Liver (tissue), 9 donors: ENCODE results near the gene CBX2. TPM values are rescaled to one million over a fixed set of nuclear protein-coding genes. Genes with fewer than 3 reads are reported as not detected.
A peak's percentile ranks its signal among the peaks of the same experiment; 100 is the strongest.

Experiments used
- DNase-seq: peaks from one replicate; pipeline ENCODE4 v3.0.0-alpha.2; 2017; ENCODE audit warnings: low spot score
- H3K27ac ChIP-seq, 2 donors: one replicate each; pipeline ENCODE4 v1.7.0; 2013; ENCODE audit warnings: inconsistent platforms in 2 of 2, low read length in 2 of 2, control low read depth in 1 of 2, low read depth in 1 of 2, mild to moderate bottlenecking in 1 of 2
- H3K27me3 ChIP-seq, 4 donors: one replicate each; pipeline versions ENCODE4 v1.6.1 to v1.7.0; 2013; ENCODE audit warnings: low read length in 3 of 4, inconsistent platforms in 1 of 4, mild to moderate bottlenecking in 1 of 4, moderate library complexity in 1 of 4; ENCODE audit not compliant: control insufficient read depth in 4 of 4, insufficient read depth in 4 of 4
- H3K36me3 ChIP-seq, 4 donors: one replicate each; pipeline versions ENCODE4 v1.6.1 to v1.7.0; 2013; ENCODE audit warnings: low read length in 3 of 4, mild to moderate bottlenecking in 3 of 4, low read depth in 1 of 4, moderate library complexity in 1 of 4; ENCODE audit not compliant: control insufficient read depth in 4 of 4, insufficient read depth in 3 of 4
- H3K4me1 ChIP-seq, 4 donors: one replicate each; pipeline versions ENCODE4 v1.6.1 to v1.7.0; 2013; ENCODE audit warnings: low read length in 3 of 4, mild to moderate bottlenecking in 3 of 4, moderate library complexity in 1 of 4; ENCODE audit not compliant: control insufficient read depth in 4 of 4, insufficient read depth in 4 of 4
- H3K4me3 ChIP-seq, 3 donors: one replicate each; pipeline versions ENCODE4 v1.6.1 to v1.7.0; 2013; ENCODE audit warnings: low read length in 3 of 3, control low read depth in 1 of 3, low read depth in 1 of 3, mild to moderate bottlenecking in 1 of 3
- H3K9ac ChIP-seq, 2 donors: one replicate each; pipeline ENCODE4 v1.7.0; 2013; ENCODE audit warnings: low read length in 2 of 2, mild to moderate bottlenecking in 2 of 2, moderate library complexity in 2 of 2, control low read depth in 1 of 2, low read depth in 1 of 2
- H3K9me3 ChIP-seq, 4 donors: one replicate each; pipeline versions ENCODE4 v1.6.1 to v1.7.0; 2013; ENCODE audit warnings: low read length in 3 of 4; ENCODE audit not compliant: control insufficient read depth in 4 of 4
- ATF3 ChIP-seq: IDR thresholded peaks from 2 replicates; pipeline ENCODE4 v1.6.1; 2016; ENCODE audit warnings: antibody characterized with exemption
- CTCF ChIP-seq: fragments of 150-350 bp; IDR thresholded peaks from 2 replicates; pipeline ENCODE4 v1.5.1; 2017; ENCODE audit warnings: improper control_type of control experiment, low read depth, low read length; ENCODE audit not compliant: missing input control
- EGR1 ChIP-seq, 2 donors: IDR thresholded peaks; 2 replicates each; pipeline ENCODE4 v1.6.1; 2016 to 2018; ENCODE audit warnings: antibody characterized with exemption in 2 of 2, low read depth in 2 of 2
- FOXA1 ChIP-seq: IDR thresholded peaks from 2 replicates; pipeline ENCODE4 v1.6.1; 2016; ENCODE audit warnings: antibody characterized with exemption
- HNF4A ChIP-seq, 2 donors: conservative IDR thresholded peaks; 2 replicates each; pipeline ENCODE4 v1.6.1; 2016; ENCODE audit warnings: antibody characterized with exemption in 2 of 2, mild to moderate bottlenecking in 2 of 2
- HNF4G ChIP-seq: IDR thresholded peaks from 2 replicates; pipeline ENCODE4 v1.6.1; 2016; ENCODE audit warnings: antibody characterized with exemption
- JUND ChIP-seq, 2 donors: IDR thresholded peaks; 2 replicates each; pipeline ENCODE4 v1.6.1; 2016; ENCODE audit warnings: antibody characterized with exemption in 2 of 2
- NR2F2 ChIP-seq: IDR thresholded peaks from 2 replicates; pipeline ENCODE4 v1.6.1; 2016; ENCODE audit warnings: antibody characterized with exemption
- RAD21 ChIP-seq, 2 donors: IDR thresholded peaks; 2 replicates each; pipeline ENCODE4 v1.6.1; 2016; ENCODE audit warnings: antibody characterized with exemption in 2 of 2, mild to moderate bottlenecking in 2 of 2
- REST ChIP-seq: IDR thresholded peaks from 2 replicates; pipeline ENCODE4 v1.6.1; 2016; ENCODE audit warnings: antibody characterized with exemption, mild to moderate bottlenecking
- RXRA ChIP-seq, 2 donors: IDR thresholded peaks; 2 replicates each; pipeline ENCODE4 v1.6.1; 2017 to 2018; ENCODE audit warnings: antibody characterized with exemption in 2 of 2, mild to moderate bottlenecking in 1 of 2
- SP1 ChIP-seq: IDR thresholded peaks from 2 replicates; pipeline ENCODE4 v1.6.1; 2018; ENCODE audit warnings: antibody characterized with exemption, mild to moderate bottlenecking
- TAF1 ChIP-seq: conservative IDR thresholded peaks from 2 replicates; pipeline ENCODE4 v1.6.1; 2016; ENCODE audit warnings: antibody characterized with exemption, mild to moderate bottlenecking
- ZBTB33 ChIP-seq: IDR thresholded peaks from 2 replicates; pipeline ENCODE4 v1.6.1; 2016; ENCODE audit warnings: antibody characterized with exemption
- WGBS: extraction: QIAGEN DNeasy Blood & Tissue Kit; methylation state at CpG from one replicate; pipeline ENCODE4 v1.1.7; 2013; 5-methylcytosine and 5-hydroxymethylcytosine counted together
- polyA plus RNA-seq, 2 donors: library from polyadenylated mRNA; stranded (reverse) in 1 of 2; unstranded in 1 of 2; fragments of 200-250 nt in 1 of 2; fragments of >200 nt in 1 of 2; fragmentation: Nextera tagmentation in 1 of 2; extraction: Ambion mirVana in 1 of 2; gene quantifications; one replicate each; pipeline versions ENCODE4 v1.2.1 to v1.2.3, GENCODE V29; 2013 to 2015
- total RNA-seq, 2 donors: library from RNA; depleted of rRNA; stranded (reverse); fragments of >200 nt; gene quantifications; one replicate each; pipeline ENCODE4 v1.2.3, GENCODE V29; 2014
- donor health status: healthy.
- donor health status: healthy.
- donor health status: healthy.
- donor health status: healthy.
- donor health status: healthy.

CBX2 gene
- total and polyA plus RNA-seq, 4 donors: 0.33 to 2.4 (median 0.53) TPM

- TF ChIP-seq REST: no peak
- TF ChIP-seq JUND (IDR thresholded peaks at IDR 0.05): no peak
- TF ChIP-seq HNF4G: no peak
- no peak for TF ChIP-seq RAD21 (IDR thresholded peaks at IDR 0.05)
- TF ChIP-seq RXRA (IDR thresholded peaks at IDR 0.05): no peak
- no peak for TF ChIP-seq FOXA1
- TF ChIP-seq EGR1 (IDR thresholded peaks at IDR 0.05; ENCODE audit: low read depth in 2 of 2): no peak
These were observed 21.8 kb downstream of the CBX2 start (continued) for GRCh38 chr17:79799538-79800324.

GRCh38 chr17:79800325-79801155, 22.6 kb downstream of the CBX2 start:
- H3K4me1 ChIP-seq: peaks cover 12 to 47% (median 23%) of the 10 kb centered on the region in 4 donors
- no peaks in the 10 kb centered on the region for H3K36me3 ChIP-seq

GRCh38 chr17:79801156-79802038, 23.4 kb downstream of the CBX2 start:
- WGBS: 5% methylated on average over 52 of the region's 52 CpGs
- DNase-seq: no peak
- peaks cover 8 to 41% (median 17%) of the 10 kb centered on the region in 4 donors for H3K4me1 ChIP-seq
- H3K27ac ChIP-seq: no peak overlapping the region
- H3K4me3 ChIP-seq: no peak overlapping the region
- H3K9ac ChIP-seq: no peak overlapping the region
- H3K27me3 ChIP-seq: peaks cover 6 to 53% (median 25%) of the 10 kb centered on the region in 4 donors
- H3K36me3 ChIP-seq: no peaks in the 10 kb centered on the region
- H3K9me3 ChIP-seq: peaks cover 0 to 6% (median 0%) of the 10 kb centered on the region in 4 donors
- TF ChIP-seq ZBTB33: no peak
- TF ChIP-seq SP1: no peak
- no peak for TF ChIP-seq REST
- TF ChIP-seq NR2F2: no peak
- no peak for TF ChIP-seq ATF3
- TF ChIP-seq RXRA (IDR thresholded peaks at IDR 0.05): no peak
- no peak for TF ChIP-seq CTCF
- no peak for TF ChIP-seq HNF4G
- TF ChIP-seq TAF1: no peak
- TF ChIP-seq HNF4A (conservative IDR thresholded peaks at IDR 0.05): no peak
- TF ChIP-seq FOXA1: no peak

More at GRCh38 chr17:79800325-79801155, 22.6 kb downstream of the CBX2 start:
- Histone ChIP-seq H3K9ac (no peak overlapping the region), H3K27me3 (peaks cover 5 to 49% (median 21%) of the 10 kb centered on the region in 4 donors), H3K27ac (no peak overlapping the region), H3K9me3 (peaks cover 0 to 6% (median 0%) of the 10 kb centered on the region in 4 donors), H3K4me3 (no peak overlapping the region)
- WGBS: 4% methylated on average over 44 of the region's 44 CpGs
- TF ChIP-seq RAD21 (IDR thresholded peaks at IDR 0.05) (peak in 1 of 2 donors; percentile 4), HNF4A (conservative IDR thresholded peaks at IDR 0.05) (no peak)
- DNase-seq: no peak
